Gastroesophageal sphincter (tissue), 3 donors: ENCODE data around the gene ZNF280D.

Experiments used
- EP300 ChIP-seq: sonication (generic); formaldehyde crosslinking; IDR thresholded peaks from one replicate; pipeline ENCODE4 v1.6.1; 2017; ENCODE audit warnings: antibody characterized with exemption, mild to moderate bottlenecking
- POLR2A ChIP-seq, 2 donors: fragments of 450-650 bp; IDR thresholded peaks; one replicate each; pipeline ENCODE4 v1.6.1; 2017; ENCODE audit warnings: antibody characterized with exemption in 2 of 2, mild to moderate bottlenecking in 2 of 2, moderate library complexity in 1 of 2
- POLR2AphosphoS5 ChIP-seq: sonication (generic); formaldehyde crosslinking; IDR thresholded peaks from one replicate; pipeline ENCODE4 v1.6.1; 2017; ENCODE audit warnings: antibody characterized with exemption
- TF ChIP-seq, protein P1 (sequence below), 4 experiments: fragments of 200-600 bp in 2 of 4; fragments of 450-650 bp in 2 of 4; sonication (generic) in 1 of 4; IDR thresholded peaks; one replicate each; pipeline ENCODE4 v1.5.1; 2017 to 2019; ENCODE audit warnings: antibody characterized with exemption in 4 of 4, mild to moderate bottlenecking in 2 of 4, moderate library complexity in 2 of 4

- TF ChIP-seq POLR2A (IDR thresholded peaks at IDR 0.05), result no peak
- TF ChIP-seq, protein P1, sequence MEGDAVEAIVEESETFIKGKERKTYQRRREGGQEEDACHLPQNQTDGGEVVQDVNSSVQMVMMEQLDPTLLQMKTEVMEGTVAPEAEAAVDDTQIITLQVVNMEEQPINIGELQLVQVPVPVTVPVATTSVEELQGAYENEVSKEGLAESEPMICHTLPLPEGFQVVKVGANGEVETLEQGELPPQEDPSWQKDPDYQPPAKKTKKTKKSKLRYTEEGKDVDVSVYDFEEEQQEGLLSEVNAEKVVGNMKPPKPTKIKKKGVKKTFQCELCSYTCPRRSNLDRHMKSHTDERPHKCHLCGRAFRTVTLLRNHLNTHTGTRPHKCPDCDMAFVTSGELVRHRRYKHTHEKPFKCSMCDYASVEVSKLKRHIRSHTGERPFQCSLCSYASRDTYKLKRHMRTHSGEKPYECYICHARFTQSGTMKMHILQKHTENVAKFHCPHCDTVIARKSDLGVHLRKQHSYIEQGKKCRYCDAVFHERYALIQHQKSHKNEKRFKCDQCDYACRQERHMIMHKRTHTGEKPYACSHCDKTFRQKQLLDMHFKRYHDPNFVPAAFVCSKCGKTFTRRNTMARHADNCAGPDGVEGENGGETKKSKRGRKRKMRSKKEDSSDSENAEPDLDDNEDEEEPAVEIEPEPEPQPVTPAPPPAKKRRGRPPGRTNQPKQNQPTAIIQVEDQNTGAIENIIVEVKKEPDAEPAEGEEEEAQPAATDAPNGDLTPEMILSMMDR (IDR thresholded peaks at IDR 0.05), result no peak
- TF ChIP-seq EP300, result no peak
- TF ChIP-seq POLR2AphosphoS5, result no peak
These were observed 36.9 kb upstream of the ZNF280D start for GRCh38 chr15:56770173-56770572.
